Stimulated activated CD8-positive, alpha-beta memory T cell treated with anti-CD3 and anti-CD28 coated beads, Interleukin-15, amount 100 ng/mL, for 1 hour (primary cell): ENCODE measurements around the gene TMEM269.

ENCODE experiments used
- DNase-seq: peaks from one replicate; pipeline ENCODE4 v3.0.0-alpha.2; 2020; ENCODE audit warnings: low read depth

TMEM269 gene

GRCh38 chr1:42822800-42823392 lies 38.1 kb downstream of the TMEM269 start:
- DNase-seq = no peak

DNA sequence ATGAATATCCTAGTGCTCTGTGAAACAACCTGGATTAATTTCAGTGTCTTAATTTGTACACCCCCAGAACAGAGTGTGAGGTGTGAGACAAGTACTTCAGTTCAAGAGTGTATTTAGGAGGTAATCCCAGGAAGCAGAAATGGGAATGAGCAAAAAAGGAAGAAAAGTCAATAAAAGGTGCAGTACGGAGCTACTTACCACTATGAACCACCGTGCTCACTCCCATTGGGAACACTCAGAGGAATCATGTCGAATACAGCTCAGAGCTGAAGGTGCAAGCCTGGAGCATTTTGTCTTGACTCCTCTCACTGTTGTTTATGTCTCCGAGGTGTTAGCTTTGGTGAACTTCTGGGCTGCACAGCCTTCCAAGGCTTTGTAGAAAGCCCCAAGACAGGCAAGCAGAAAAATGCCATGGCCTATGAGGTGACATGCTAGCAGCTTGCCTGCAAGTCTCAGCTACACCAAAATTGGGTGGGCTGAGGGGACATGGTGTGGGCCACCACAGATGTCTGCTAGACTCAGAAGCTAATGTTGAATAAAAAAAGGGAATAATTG lies 39.8 kb downstream of the TMEM269 start:
- no peak for DNase-seq

DNA sequence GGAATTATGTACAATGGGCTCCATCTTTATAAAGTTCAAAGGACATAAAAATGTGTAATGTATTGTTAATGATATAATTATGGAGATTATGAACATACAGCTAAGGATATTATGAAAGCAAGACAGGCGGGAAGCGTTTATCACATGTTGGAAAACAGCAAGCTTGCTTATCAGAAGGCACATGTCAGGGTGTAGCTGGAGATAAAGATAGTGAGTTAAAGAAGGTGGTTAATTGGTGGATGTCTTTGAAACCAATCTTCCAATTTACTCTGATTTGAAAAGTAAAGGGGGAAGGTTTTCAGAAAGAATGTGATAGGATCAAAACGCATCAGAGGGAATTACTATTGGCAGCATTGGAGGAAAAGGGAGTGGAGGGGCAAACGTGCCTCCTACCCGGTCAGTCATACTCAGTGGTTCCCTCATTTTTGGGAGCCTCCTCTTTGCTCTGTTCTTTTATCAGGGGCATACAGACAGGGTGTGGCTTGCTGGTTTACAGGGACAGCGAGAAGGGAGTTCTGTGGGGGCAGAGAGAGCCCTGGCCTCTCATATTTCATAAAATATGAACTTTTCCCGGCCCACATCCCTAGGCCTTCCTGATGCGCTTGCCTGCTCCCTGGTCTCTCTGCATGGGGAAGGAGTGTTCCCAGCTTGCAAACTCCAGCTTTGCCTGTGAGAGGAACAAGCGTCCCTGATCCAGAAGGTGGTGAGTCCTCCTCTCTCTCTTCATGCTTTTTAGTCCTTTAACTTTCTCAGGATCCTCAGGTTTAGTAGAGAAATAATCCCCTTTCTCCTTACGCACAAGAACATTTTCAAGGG lies 40.5 kb downstream of the TMEM269 start:
- no peak for DNase-seq

- DNase-seq = no peak
Observed at GRCh38 chr1:42830631-42831030, 45.8 kb downstream of the TMEM269 start.

- no peak for DNase-seq
Observed at GRCh38 chr1:42831273-42831672, 46.5 kb downstream of the TMEM269 start.

GRCh38 chr1:42832641-42833240 lies 48.0 kb downstream of the TMEM269 start:
- no peak for DNase-seq

DNA sequence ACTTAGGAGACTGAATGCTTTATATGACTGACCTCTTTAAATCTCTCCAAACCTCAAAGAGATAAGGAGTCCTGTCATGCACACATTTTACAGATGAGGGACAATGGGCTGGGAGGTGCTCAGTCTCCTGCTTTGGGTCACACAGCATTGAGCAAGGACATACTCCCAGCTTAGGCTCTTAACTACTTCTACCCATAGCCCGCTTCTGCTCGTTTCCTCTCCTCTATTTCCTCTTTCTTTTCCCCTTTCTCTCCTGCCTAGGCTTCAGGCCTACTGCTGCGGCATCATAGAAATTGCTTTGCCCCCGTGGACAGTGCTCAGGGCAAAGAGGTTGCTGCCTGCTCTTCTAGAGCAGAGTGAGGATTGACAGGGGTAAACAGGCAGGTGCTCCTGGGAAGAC lies 49.2 kb downstream of the TMEM269 start:
- no peak for DNase-seq

DNA sequence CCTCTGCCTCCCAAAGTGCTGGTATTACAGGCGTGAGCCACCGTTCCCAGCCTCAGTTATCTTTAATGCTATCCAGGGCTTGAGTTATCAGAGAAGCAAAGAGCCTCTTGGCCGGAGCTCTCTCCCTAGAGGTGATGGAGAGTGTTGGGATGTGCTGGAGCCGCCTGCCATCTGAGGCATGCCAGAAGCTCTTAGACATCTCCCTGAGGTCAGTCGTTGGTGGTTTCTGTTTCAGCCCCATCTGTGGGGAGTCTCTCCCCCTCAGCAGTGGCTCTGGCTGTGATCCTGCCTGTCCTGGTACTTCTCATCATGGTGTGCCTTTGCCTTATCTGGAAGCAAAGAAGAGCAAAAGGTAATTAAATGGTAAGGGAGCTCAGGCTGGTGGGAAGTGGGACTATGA lies 50.0 kb downstream of the TMEM269 start:
- no peak for DNase-seq

GRCh38 chr1:42835422-42835821 lies 50.6 kb downstream of the TMEM269 start:
- DNase-seq = no peak

- no peak for DNase-seq
Observed at GRCh38 chr1:42837709-42838108, 52.9 kb downstream of the TMEM269 start.

- DNase-seq = no peak
Observed at GRCh38 chr1:42838482-42839190, 53.8 kb downstream of the TMEM269 start.

GRCh38 chr1:42841010-42841409 lies 56.2 kb downstream of the TMEM269 start:
- DNase-seq = no peak

DNA sequence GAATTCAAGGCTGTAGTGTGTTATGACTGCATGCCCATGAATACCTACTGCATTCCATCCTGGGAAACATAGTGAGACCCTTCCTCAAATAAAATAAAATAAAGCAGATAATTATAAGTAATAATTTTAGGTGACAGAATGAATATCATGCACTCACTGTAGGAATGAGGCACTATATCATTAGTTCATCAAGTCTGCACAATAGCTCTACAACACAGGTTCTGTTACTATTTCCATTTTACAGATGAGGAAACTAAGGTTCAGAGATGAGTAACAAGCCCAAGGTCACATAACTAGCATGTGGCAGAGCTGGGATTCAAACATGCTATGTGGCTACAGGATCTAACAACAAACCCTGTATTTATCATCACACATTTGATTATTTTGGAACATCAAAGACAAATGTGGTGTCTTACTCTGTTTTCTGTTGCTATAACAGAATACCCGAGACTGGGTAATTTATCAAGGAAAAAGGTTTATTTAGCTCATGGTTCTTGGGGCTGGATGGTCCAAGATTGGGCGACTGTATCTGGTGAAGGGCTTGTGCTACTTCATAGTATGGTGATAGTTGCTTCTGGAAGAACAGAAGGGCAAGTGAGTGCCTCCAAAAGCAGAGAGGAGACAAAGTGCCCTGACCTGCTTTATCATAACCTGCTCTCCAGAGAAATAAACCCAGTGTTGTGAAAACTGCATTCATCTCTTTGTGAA lies 56.8 kb downstream of the TMEM269 start:
- DNase-seq = no peak

GRCh38 chr1:42844592-42845140 lies 59.9 kb downstream of the TMEM269 start:
- DNase-seq = no peak

GRCh38 chr1:42845193-42845592 lies 60.4 kb downstream of the TMEM269 start:
- no peak for DNase-seq

- no peak for DNase-seq
Observed at GRCh38 chr1:42845866-42846256, 61.1 kb downstream of the TMEM269 start.

GRCh38 chr1:42846257-42847110 lies 61.7 kb downstream of the TMEM269 start, which contains the start of gene ZNF691:
TSS of gene ZNF691 (plus strand) at chr1:42846613. CDS start at chr1:42849659, 3,046 bp downstream.
- DNase-seq = peak; percentile 74

DNA sequence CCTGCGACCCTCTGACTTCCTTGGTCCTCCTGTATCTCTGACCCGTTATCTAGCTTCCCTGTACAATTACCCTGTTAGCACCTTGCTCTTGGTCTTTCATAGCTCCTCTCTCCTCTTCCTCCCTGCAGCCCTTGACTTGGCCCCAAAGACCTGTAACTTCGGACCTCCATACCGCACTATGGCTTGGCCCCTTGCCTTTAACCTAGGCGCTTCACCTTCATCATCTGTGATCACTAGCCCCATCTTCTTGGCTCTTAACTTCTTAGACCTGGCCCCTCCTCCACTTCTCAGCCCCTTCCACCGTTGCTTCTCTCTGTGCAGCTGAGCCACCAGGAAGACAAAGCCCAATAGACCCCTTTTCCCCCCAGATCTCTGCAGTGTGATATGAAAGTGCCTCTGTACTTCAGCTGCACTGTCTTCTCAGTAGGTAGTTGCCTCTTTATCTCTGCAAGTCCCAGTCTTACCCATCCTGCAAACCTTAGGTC lies 62.4 kb downstream of the TMEM269 start:
- no peak for DNase-seq

DNA sequence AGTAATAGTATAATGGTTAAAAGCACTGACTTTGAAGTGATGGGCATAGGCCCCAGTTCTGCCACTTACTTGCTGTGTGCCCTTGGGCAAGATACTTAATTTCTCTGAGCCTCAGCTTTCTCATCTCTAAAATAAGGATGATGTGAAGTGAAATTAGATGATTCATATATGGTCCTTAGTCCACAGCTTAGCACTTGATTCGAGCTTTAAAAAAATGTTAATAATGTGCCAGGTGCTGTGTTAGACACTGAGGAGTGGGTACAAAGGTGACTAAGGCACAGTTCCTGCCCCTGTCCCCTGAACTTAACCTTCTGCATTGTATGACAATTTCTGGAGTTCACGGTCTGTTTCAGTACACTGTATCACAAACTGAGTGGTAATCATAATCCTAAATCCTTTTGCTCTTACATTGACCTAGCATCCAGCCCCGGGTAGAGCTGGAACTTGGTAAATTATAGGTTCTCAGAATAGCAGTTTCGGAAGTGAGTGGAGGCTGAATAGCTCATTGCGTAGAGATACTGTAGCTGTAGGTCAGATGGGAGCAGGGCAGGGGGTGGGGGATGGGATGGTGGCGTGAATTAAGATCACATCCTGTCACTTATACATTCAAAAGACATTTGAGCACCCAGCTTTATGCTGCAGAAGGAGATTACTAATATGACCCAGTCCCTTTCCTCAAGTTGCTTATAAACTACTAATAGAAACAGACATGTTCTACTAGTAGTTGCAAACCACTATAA lies 63.1 kb downstream of the TMEM269 start:
- no peak for DNase-seq
